HG02759 (cell line): ENCODE results near the gene RGS2.

ENCODE experiments used
- ATAC-seq: cut with Tn5 transposase; IDR thresholded peaks from one replicate; pipeline ENCODE4 v1.9.1; 2021; ENCODE audit warnings: mild to moderate bottlenecking, moderate library complexity; ENCODE audit not compliant: unreplicated experiment

The RGS2 gene

DNA sequence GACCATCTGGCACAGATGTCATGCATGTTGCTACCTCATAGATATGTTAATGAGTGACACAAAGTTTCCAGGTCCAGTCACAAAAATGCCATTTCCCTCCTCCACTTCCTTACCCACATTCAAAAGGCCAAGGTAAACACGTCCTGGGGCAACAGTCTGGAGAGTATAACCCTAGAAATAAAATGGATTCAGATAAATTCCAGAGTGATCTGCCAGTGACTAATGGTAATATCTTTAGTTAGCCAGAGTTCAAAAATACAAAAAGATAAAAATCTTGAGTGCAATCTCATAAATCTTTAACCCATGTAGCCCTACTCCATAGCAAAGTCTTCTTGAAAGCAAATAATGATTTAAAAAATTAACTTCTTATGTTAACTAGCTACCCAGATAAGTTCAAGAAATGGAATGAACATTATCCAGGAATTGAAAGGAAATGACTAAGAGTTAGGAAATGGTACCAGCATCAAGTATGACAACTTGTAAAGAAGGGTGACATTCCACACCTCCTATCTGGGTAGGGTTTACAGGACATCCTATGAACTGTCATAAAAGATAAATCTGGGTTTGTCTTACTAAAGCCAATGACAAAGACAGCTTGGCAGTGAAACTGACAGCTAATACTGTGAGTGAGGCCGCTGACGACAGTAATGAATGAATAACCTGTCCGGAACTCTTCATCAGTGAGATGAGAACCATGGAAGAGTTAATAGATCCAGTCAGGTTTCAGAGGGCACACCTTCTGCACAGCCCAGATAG lies 18.1 kb downstream of the RGS2 start:
- no peak for ATAC-seq

GRCh38 chr1:192830595-192831246 lies 21.9 kb downstream of the RGS2 start:
- ATAC-seq, result no peak

DNA sequence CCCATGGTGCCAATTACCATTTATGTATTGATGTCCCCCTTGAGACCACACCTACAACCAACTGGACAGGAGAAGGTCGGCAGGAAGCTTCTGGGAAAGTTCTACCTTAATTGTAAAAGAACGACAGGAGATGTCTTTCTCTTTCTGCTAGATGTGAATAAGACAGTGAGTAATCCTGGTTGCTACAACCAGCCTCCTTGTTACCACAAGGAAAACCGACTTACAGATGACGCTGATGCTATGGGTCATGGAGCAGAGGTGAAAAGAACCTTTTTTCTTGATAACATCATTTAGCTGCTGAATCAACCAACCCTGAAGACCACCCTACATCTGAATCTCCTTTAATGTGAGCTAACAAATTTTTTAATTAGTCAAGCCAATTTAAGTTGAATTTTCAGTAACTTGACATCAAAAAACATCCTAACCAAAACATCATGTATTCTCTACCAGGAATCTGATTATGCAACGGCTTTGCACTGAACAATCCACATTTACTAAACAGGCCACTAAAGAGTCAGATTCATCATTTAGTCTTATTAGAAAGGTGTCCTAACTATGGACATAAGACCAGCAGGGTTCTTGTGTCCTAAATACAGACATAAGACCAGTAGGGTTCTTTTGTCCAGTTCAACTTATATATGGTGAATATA lies 23.0 kb downstream of the RGS2 start:
- no peak for ATAC-seq

- ATAC-seq, result no peak
Observed at GRCh38 chr1:192832492-192832891, 23.7 kb downstream of the RGS2 start.

- no peak for ATAC-seq
Observed at GRCh38 chr1:192835116-192835515, 26.3 kb downstream of the RGS2 start.

- no peak for ATAC-seq
Observed at GRCh38 chr1:192839162-192840066, 30.6 kb downstream of the RGS2 start.

DNA sequence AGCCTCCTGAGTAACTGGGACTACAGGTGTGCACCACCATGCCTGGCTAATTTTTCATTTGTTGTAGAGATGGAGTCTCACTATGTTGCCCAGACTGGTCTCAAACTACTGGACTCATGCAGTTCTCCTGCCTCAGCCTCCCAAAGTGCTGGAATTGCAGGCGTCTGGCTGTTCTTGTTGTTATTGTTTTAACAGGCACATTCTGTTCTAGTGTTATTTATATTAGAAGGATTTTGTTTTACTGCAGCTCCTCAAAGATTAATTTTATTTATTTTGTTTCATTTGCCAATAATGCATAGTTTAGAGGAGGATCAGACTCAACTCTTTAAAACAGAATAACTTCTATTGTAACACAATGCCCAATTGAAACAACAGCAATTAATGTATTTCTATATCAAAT lies 35.5 kb downstream of the RGS2 start:
- ATAC-seq, result no peak

GRCh38 chr1:192846950-192847349 lies 38.1 kb downstream of the RGS2 start:
- no peak for ATAC-seq

DNA sequence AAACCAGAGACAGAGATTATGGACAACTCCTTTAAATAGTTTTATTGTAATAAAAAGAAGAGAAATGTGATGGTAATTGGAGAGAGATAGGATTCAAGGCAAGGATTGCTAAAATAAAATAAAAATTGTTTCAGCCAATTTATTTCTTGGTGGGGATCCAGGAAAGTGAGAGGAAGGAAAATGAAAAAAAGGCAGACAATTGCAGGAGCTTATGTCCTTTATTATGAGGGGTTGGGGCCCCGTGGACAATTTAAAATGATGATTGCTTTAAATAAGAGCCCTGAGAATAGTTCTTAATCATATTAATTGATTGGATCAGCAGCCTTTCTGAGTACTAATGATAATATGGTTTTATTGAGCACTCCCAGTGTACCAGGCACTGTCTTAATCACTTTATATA lies 40.2 kb downstream of the RGS2 start:
- no peak for ATAC-seq

GRCh38 chr1:192849442-192849841 lies 40.6 kb downstream of the RGS2 start:
- no peak for ATAC-seq

DNA sequence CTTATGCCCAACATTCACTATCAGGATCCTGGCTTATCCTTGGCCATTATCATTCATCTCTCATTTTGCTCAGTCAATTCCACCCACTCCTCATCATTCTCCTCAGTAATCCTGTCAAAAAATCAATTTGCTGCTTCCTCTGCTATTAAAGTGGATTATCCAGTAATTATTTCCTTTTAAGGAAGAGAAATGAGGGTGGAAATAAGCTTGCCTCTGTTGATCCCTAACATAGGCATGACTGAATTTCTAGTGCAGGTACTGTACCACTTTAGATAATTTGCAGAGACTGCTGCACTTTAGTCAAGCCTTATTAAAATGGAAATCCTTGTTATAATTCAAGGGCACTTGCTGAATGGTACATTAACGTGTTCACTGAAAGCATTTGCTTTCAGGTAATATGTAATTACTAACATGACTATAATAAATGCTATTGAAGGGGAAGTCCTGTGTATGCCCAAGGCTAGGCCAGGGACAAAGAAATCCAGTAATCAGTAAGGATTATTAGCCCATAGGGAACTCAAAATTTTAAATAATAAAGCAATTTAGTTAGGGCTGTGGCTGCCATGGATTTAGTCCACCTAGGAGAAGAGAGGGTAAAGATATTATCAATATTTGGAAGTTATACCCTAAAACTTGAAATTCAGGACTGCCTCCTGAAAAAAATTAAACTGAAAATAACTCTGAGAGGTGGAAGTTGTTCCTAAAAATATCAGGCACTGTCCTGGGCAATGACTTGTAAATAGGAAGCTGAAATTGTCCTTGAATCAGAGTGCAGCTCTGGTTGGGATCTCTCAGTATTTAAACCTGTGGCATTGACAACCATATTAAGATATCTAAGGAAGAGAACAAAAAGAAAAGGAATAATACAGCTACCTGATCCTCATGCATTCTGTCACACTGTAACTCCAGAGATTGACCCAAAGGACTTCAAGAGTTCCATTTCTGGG lies 43.4 kb downstream of the RGS2 start:
- no peak for ATAC-seq

DNA sequence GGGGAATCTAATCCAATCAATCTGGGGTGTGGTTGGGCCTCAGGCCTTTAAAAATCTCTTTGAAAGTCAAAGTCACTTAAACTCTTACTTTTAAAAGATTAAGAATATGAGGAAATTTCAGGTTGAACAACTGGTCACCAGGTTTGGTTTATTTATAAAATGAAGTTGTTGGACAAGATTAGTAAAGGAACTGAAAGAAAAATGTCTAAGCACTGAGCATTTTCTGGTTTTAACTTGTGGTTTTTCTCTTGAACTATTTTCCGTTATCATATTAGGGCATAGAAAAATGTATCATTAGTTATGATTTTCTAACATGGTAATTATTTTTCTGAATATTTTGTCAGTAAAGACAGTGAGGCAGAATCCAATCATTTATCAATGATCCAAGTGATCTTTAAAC lies 49.6 kb downstream of the RGS2 start:
- no peak for ATAC-seq

DNA sequence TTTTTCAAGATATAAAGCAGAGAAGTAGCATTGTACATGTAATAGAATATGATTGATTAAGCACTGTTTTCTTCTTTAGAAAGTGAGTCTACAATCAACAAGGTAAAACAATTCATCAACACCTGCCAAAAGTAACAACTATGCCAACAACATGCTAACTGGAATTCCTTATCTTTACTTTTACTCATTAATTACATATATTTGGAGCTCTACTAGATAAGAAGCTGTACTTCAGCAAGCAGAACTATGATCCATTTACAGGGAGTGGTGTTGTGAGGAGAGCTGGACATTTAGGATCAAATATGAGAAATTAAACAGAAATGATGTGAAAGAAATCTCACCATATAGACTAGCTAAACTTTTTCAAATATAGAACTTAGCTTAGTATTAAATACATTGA lies 51.0 kb downstream of the RGS2 start:
- ATAC-seq, result no peak

GRCh38 chr1:192860478-192861185 lies 51.8 kb downstream of the RGS2 start:
- ATAC-seq, result no peak

DNA sequence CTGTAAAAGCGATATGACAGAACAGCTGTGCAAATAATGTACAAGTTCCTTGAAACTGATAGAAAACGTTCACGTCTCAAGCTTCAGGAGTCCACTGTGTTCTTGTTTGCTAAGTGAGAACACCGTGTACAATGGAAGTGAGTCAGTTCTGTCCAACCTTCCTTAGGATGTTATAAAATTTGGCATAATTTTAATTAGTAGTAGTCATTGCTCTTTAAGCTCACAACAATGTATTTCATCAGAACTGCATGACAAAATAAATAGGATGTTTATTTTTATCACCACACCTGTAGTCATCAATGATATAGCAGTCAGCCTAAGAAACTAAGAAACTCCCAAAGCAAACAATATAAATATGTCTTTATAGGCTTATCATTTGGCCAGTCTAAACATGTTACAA lies 53.0 kb downstream of the RGS2 start:
- no peak for ATAC-seq
